Mucosa of descending colon (tissue), 3 donors: ENCODE results near the gene TULP3. TPM values are rescaled to one million over a fixed set of nuclear protein-coding genes. Genes with fewer than 3 reads are reported as not detected.

Source experiments
- ATAC-seq: fragments of 200-7000 bp; cut with Tn5 transposase; one replicate; pipeline ENCODE4 v1.9.1; 2020; ENCODE audit warnings: mild to moderate bottlenecking, moderate library complexity
- DNase-seq, 3 donors: peaks; one replicate each; pipeline ENCODE4 v3.0.0-alpha.2; 2020
- H3K36me3 ChIP-seq: fragments of 200-600 bp; one replicate; pipeline ENCODE4 v1.8.0; 2021; ENCODE audit warnings: low read depth, mild to moderate bottlenecking
- H3K4me1 ChIP-seq: fragments of 200-600 bp; one replicate; pipeline ENCODE4 v1.8.0; 2021; ENCODE audit warnings: low read depth, mild to moderate bottlenecking
- H3K4me3 ChIP-seq: fragments of 200-600 bp; one replicate; pipeline ENCODE4 v1.8.0; 2021; ENCODE audit warnings: mild to moderate bottlenecking
- H3K9me3 ChIP-seq: fragments of 200-600 bp; one replicate; pipeline ENCODE4 v1.8.0; 2021; ENCODE audit warnings: mild to moderate bottlenecking
- intact Hi-C, 2 donors: fragments of 100-400 bp; cut with DNase I in 1 of 2; cut with micrococcal nuclease in 1 of 2; formaldehyde crosslinking; loops; one replicate each; pipeline versions ENCODE4 v1.11.0 to v1.11.1; 2022; cut with DNase I, micrococcal nuclease
- total RNA-seq, 3 donors: library from RNA; stranded (reverse); fragmentation: NEBNext Ultra II Directional in 2 of 3; extraction: Animal tissue kit (Norgen Biotek cat#: 25700) in 2 of 3; gene quantifications; one replicate each; pipeline versions ENCODE4 v1.2.1 to v1.2.4, GENCODE V29; 2021 to 2023
- TF ChIP-seq, protein P1 (sequence below): fragments of 200-600 bp; IDR thresholded peaks from one replicate; pipeline ENCODE4 v1.8.0; 2022; ENCODE audit warnings: antibody characterized with exemption, mild to moderate bottlenecking
- donor health status: DM: no; HTN: no; CAD: no; lungs with moderate emphysema.
- donor health status: DM: no; HTN: no; CAD: no.
- donor health status: DM: no; HTN: yes; CAD: no.

TULP3 gene
- total RNA-seq, 3 donors from 2014 or later, result 7.9 to 18.2 (median 8.2) TPM

DNA sequence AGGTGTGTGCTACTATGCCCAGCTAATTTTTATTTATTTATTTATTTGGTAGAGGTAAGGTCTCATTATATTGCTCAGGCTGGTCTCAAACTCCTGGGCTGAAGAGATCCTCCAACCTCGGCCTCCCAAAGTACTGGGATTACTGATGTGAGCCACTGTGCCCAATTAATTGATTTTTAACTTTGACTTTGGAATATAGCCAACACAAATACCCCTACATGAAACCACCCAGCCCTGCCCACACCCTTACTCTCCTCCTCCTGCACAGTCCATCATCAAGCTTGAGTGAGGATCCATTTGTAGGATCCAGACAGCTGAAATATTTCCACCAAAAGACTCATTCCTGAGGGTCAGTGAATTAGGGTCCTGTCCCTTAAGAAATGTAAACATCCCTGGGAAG, 65.2 kb downstream of the TULP3 start:
- no peak overlapping the region for H3K4me3 ChIP-seq
- intact Hi-C loops, result no loop called here
- no peaks in the 10 kb centered on the region for H3K36me3 ChIP-seq
- ATAC-seq, result no peak
- H3K4me1 ChIP-seq, result peaks cover 11% of the 10 kb centered on the region
- DNase-seq, result no peak
- TF ChIP-seq, protein P1, sequence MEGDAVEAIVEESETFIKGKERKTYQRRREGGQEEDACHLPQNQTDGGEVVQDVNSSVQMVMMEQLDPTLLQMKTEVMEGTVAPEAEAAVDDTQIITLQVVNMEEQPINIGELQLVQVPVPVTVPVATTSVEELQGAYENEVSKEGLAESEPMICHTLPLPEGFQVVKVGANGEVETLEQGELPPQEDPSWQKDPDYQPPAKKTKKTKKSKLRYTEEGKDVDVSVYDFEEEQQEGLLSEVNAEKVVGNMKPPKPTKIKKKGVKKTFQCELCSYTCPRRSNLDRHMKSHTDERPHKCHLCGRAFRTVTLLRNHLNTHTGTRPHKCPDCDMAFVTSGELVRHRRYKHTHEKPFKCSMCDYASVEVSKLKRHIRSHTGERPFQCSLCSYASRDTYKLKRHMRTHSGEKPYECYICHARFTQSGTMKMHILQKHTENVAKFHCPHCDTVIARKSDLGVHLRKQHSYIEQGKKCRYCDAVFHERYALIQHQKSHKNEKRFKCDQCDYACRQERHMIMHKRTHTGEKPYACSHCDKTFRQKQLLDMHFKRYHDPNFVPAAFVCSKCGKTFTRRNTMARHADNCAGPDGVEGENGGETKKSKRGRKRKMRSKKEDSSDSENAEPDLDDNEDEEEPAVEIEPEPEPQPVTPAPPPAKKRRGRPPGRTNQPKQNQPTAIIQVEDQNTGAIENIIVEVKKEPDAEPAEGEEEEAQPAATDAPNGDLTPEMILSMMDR, result no peak
- H3K9me3 ChIP-seq, result no peaks in the 10 kb centered on the region

DNA sequence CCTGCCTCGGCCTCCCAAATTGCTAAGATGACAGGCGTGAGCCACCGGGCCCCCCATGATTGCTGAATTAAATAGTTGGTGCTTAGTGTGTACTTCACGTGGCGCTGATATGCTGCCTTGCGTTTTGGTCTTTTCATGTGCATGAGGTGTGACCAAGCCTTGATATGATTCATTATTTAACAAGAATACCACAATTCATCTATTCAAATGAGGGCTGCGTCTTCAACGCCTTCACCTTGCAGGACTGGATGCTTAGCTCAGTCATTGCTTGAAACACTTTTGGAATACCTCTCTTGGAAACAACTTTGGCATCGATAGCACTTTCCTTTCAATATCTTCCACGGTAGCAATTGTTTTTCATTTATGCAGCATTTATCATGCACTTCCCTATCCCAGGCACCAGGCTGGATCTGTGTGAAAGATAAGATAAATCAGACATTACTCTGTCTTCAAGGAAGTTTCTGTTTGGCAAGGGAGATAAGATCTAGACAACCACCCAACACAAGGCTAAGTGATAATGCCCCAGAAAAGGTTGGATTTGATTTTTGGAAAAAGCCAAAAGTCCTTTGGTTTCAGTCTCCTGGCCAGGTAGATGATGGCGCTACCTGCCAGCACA, 67.2 kb downstream of the TULP3 start:
- H3K9me3 ChIP-seq, result no peaks in the 10 kb centered on the region
- ATAC-seq (peak; percentile 2), DNase-seq (no peak)
- H3K4me1 ChIP-seq, result peaks cover 13% of the 10 kb centered on the region
- TF ChIP-seq, protein P1, result no peak
- H3K36me3 ChIP-seq, result no peaks in the 10 kb centered on the region
- intact Hi-C loops, result no loop called here
- H3K4me3 ChIP-seq, result no peak overlapping the region

DNA sequence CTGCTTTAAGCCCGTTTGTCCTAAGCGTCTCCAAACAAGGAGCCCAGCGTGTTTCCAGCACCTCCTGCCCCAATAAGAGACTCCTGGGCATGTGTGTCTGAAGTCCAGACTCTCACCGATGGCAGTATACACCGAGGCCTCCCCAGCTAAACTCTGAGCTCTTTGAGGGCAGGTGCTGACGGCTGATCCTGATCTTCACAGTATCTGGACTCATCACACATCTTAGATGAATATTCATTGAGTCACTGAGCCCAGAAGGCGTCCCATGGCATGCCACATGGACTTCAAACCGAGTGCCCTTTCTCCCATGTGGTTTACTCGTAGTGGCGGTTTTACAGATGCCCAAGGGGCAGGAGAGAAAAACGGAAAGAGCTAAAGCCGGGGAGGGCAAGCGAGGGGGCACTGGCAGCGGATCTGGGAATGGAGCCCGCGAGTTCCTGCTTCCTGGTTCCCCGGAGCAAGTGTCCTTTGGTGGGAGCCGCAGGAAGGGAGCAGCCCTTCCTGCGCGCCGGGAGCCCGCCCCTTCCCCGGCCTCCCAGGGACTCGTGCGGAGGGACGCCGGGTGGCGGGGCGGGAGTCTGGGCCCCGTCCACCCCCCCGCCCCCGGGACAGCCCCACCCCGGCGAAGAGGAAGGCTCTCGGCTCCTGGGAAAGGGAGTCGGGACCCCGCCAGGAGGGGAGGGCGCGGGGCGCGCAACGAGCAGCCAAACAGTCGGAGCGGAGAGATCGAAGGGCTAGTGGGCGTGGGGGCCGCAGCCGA, 67.9 kb downstream of the TULP3 start:
- H3K4me1 ChIP-seq, result peaks cover 13% of the 10 kb centered on the region
- TF ChIP-seq, protein P1, result no peak
- intact Hi-C loops, result no loop called here
- DNase-seq (peak; percentile 68 to 84 (median 75)), ATAC-seq (peak; percentile 82)
- peak overlapping the region; percentile 5 for H3K4me3 ChIP-seq
- no peaks in the 10 kb centered on the region for H3K36me3 ChIP-seq
- H3K9me3 ChIP-seq, result no peaks in the 10 kb centered on the region

DNA sequence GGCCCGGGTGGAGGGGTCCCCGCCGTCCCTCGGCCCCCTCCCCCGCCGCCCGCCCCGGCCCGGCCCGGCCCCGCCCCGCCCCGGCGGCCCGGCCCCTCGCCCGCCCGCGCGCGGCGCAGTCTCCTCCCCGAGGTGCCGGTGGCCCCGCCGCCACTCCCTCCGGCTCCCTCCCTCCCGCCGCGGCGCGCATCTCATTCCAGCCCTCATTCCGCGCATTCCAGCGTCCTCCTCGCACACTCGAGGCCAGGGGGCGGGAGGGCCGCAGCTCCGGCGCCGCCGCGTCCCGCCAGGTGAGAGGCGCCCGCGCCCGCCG, 68.5 kb downstream of the TULP3 start, which contains the start of gene TEAD4:
TEAD4 (plus strand) TSS at position 206 of the 313 bp plus-strand sequence.
- peak within 1 kb of the TSS; percentile 24 for H3K4me3 ChIP-seq
- ATAC-seq (peak; percentile 78), DNase-seq (peak; percentile 64 to 82 (median 76))
- H3K4me1 ChIP-seq, result peaks cover 13% of the 10 kb centered on the region
- no peaks in the 10 kb centered on the region for H3K9me3 ChIP-seq
- intact Hi-C loops, result no loop called here
- no peaks in the 10 kb centered on the region for H3K36me3 ChIP-seq
- TF ChIP-seq, protein P1, result no peak

DNA sequence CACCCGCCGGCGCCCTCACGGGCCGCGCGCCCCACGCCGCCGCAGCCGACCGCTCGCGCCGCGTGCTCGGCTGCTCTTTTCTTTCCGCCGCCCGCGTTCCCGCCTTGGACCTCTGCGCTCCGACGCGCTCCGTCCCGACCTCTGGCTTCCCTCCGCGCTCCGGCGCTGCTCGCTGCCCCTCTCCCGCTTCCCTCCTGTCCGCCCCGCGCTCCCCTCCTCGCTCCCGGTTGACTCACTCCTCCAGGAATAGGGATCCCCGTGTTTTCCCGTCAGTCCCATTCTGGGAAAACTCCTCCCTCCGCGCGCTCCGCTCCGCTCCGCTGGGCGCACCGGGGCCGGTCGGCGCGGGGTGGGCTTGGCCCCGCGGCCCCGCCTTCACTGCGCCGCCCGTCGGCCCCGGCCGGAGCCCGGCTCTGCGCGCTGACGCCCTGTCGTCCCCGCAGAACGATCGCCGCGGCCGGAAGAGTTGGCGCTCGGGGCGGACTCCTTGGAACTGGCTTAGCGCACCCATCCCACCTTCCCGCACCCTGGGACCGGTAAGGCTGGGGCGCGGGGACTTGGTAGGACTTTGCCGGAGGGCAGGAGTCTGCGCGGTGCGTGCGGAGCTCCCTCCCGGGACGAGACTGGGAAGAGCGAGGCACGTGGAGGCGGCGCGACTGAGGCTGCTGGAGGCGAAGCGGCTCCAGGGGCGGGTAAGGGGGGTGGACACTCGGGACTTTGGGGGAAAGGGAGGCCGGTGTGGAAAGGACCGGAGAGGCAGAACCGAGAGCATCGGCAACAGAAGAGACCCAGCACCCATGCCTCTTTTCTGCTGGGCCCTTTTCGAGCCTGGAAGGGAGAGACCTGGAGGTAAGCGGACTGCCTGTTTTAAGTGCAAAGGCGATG, 69.1 kb downstream of the TULP3 start:
- ATAC-seq (peak; percentile 64), DNase-seq (peak; percentile 43 to 74 (median 61))
- peaks cover 13% of the 10 kb centered on the region for H3K4me1 ChIP-seq
- no peaks in the 10 kb centered on the region for H3K36me3 ChIP-seq
- TF ChIP-seq, protein P1, result no peak
- intact Hi-C loops, result no loop called here
- H3K9me3 ChIP-seq, result no peaks in the 10 kb centered on the region
- H3K4me3 ChIP-seq, result peak overlapping the region; percentile 24
